Psoas muscle (tissue), 8 donors: ENCODE measurements around the gene AMZ1. TPM values are rescaled to one million over a fixed set of nuclear protein-coding genes. Genes with fewer than 3 reads are reported as not detected.
A peak's percentile ranks its signal among the peaks of the same experiment; 100 is the strongest.

Source experiments
- ATAC-seq, 4 donors: fragments of 200-7000 bp; cut with Tn5 transposase; one replicate each; pipeline ENCODE4 v1.9.1; 2020; ENCODE audit warnings: moderate library complexity in 3 of 4, mild to moderate bottlenecking in 2 of 4
- DNase-seq, 2 donors: peaks; one replicate each; pipeline ENCODE4 v3.0.0-alpha.2; 2020
- H3K27ac ChIP-seq: fragments of 200-600 bp; one replicate; pipeline ENCODE4 v1.8.0; 2022
- H3K27me3 ChIP-seq, 3 donors: fragments of 200-600 bp in 1 of 3; one replicate each; pipeline versions ENCODE4 v1.6.1 to v1.8.0; 2013 to 2022; ENCODE audit warnings: low read length in 2 of 3, mild to moderate bottlenecking in 2 of 3, moderate library complexity in 1 of 3; ENCODE audit not compliant: insufficient read depth in 3 of 3
- H3K36me3 ChIP-seq, 2 donors: fragments of 200-600 bp in 1 of 2; one replicate each; pipeline versions ENCODE4 v1.6.1 to v1.8.0; 2013 to 2022; ENCODE audit warnings: low read depth in 1 of 2, mild to moderate bottlenecking in 1 of 2, moderate library complexity in 1 of 2; ENCODE audit not compliant: insufficient read depth in 1 of 2
- H3K4me1 ChIP-seq: fragments of 200-600 bp; one replicate; pipeline ENCODE4 v1.8.0; 2022
- H3K4me3 ChIP-seq: fragments of 200-600 bp; one replicate; pipeline ENCODE4 v1.8.0; 2022; ENCODE audit warnings: mild to moderate bottlenecking
- H3K9me3 ChIP-seq: fragments of 200-600 bp; one replicate; pipeline ENCODE4 v1.8.0; 2022
- WGBS, 3 donors: extraction: QIAGEN DNeasy Blood & Tissue Kit; methylation state at CpG; one replicate each; pipeline versions ENCODE4 v1.1.6 to v1.1.7; 2013; 5-methylcytosine and 5-hydroxymethylcytosine counted together
- intact Hi-C, 2 donors: fragments of 100-400 bp; cut with DNase I; formaldehyde crosslinking; loops; one replicate each; pipeline versions ENCODE4 v1.11.0 to v1.14.2; 2022
- polyA plus RNA-seq, 3 donors: library from polyadenylated mRNA; stranded (reverse); fragments of 200-250 nt; gene quantifications; one replicate each; pipeline ENCODE4 v1.2.3, GENCODE V29; 2013
- total RNA-seq, 4 donors: library from RNA; stranded (reverse); fragmentation: NEBNext Ultra II Directional in 2 of 4; extraction: Animal tissue kit (Norgen Biotek cat#: 25700) in 2 of 4; gene quantifications; one replicate each; pipeline versions ENCODE4 v1.2.1 to v1.2.4, GENCODE V29; 2021 to 2023
- TF ChIP-seq, protein P1 (sequence below): fragments of 200-600 bp; IDR thresholded peaks from one replicate; pipeline ENCODE4 v1.8.0; 2022; ENCODE audit warnings: antibody characterized with exemption
- donor health status: healthy with polysubstance abuse.
- donor health status: DM: no; HTN: no; CAD: no; lungs with moderate emphysema.
- donor health status: Bipolar disorder and iron deficiency.
- donor health status: healthy.
- donor health status: DM: yes; HTN: yes; CAD: no.
- donor health status: DM: no; HTN: no; CAD: no.
- donor health status: DM: no; HTN: no; CAD: no.
- donor health status: DM: yes; HTN: yes; CAD: no.

Gene AMZ1
- total and polyA plus RNA-seq, 7 donors: 0.03 TPM; not detected in 6

DNA sequence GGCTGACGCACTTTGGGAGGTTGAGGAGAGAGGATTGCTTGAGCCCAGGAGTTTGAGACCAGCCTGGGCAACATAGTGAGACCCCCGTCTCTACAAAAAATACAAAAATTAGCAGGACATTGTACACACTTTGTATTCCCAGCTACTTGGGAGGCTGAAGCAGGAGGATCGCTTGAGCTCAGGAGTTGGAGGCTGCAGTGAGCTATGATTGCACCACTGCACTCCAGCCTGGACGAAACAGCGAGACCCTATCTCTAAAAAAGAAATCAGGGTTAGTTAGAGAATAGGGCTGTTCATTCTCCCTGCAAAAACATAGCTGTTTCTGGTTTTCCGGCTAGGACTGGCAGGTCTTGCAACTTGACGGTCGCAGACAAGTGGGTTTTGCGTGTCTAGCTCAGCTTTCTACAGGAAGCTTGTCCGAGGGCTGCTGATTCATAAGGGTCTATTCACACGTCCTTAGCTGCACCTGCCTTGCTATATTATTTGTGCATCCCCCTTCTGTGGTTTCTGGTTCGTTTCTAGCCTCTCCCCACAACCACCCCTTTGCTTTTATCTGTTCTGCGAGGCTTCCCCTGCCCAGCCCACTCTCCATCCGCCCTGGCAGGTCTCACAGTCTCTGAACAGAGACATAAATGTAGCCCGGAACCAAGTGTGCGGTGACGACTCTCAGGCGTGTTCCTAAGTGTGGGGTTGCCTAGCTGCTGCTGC is 10.7 kb downstream of the AMZ1 start:
- ATAC-seq: no peak
- Histone ChIP-seq H3K27ac (no peak overlapping the region), H3K4me1 (no peaks in the 10 kb centered on the region), H3K4me3 (no peak overlapping the region), H3K27me3 (peaks cover 0 to 19% (median 2%) of the 10 kb centered on the region in 3 donors), H3K9me3 (no peaks in the 10 kb centered on the region), H3K36me3 (no peaks in the 10 kb centered on the region)
- TF ChIP-seq, protein P1, sequence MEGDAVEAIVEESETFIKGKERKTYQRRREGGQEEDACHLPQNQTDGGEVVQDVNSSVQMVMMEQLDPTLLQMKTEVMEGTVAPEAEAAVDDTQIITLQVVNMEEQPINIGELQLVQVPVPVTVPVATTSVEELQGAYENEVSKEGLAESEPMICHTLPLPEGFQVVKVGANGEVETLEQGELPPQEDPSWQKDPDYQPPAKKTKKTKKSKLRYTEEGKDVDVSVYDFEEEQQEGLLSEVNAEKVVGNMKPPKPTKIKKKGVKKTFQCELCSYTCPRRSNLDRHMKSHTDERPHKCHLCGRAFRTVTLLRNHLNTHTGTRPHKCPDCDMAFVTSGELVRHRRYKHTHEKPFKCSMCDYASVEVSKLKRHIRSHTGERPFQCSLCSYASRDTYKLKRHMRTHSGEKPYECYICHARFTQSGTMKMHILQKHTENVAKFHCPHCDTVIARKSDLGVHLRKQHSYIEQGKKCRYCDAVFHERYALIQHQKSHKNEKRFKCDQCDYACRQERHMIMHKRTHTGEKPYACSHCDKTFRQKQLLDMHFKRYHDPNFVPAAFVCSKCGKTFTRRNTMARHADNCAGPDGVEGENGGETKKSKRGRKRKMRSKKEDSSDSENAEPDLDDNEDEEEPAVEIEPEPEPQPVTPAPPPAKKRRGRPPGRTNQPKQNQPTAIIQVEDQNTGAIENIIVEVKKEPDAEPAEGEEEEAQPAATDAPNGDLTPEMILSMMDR: no peak
- 67 to 72% (median 69%) methylated on average over 18 of the region's 18 CpGs for WGBS, 3 donors
- DNase-seq: no peak
- intact Hi-C loops: no loop called here

DNA sequence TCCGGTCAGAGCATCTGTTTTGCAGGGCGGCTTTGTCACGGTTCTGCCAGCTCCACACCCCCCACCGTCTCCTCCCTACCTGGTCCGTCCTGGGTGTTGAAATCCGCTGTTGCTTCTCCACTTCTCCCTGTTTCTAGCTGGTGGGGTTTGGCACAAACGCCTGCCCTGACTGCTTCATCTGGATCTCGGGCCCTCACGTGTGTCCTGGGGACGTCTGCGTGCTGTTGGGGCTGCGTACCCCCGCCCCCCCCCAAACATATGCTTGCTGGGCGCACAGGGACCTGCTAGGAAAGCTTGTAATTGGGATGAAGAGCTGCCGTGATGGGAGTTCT is 11.3 kb downstream of the AMZ1 start:
- 74 to 80% (median 78%) methylated on average over 15 of the region's 15 CpGs for WGBS, 3 donors
- no peak for ATAC-seq
- intact Hi-C loops: no loop called here
- Histone ChIP-seq H3K4me3 (no peak overlapping the region), H3K27ac (no peak overlapping the region), H3K27me3 (peaks cover 0 to 19% (median 2%) of the 10 kb centered on the region in 3 donors), H3K9me3 (no peaks in the 10 kb centered on the region), H3K4me1 (no peaks in the 10 kb centered on the region), H3K36me3 (no peaks in the 10 kb centered on the region)
- TF ChIP-seq, protein P1: no peak
- no peak for DNase-seq

DNA sequence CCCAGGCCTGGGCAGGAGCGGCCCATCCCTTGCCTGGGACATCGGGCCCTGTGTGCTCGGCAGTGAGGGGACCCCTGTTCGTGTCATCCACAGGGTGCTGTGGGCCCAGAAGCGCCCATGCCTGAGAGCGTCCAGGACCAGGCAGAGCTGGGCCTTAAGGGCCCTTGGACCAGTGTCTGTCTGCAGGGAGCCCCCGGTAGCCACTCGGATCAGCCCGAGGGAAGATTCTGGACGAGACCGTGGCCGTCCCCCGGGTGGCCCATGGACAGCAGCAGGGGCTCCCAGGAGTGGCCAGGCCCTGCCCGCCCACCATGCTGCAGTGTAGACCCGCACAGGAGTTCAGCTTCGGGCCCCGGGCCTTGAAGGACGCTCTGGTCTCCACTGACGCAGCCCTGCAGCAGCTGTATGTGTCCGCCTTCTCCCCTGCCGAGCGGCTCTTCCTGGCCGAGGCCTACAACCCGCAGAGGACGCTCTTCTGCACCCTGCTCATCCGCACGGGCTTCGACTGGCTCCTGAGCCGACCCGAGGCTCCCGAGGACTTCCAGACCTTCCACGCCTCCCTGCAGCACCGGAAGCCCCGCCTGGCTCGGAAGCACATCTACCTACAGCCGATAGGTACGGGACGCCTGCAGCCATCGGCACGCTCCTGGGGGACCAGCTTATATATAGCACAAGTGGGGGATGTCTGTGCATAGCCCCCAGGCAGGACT is 12.3 kb downstream of the AMZ1 start:
- DNase-seq (no peak), ATAC-seq (no peak)
- 90 to 93% (median 90%) methylated on average over 40 of the region's 40 CpGs for WGBS, 3 donors
- H3K36me3 ChIP-seq: no peaks in the 10 kb centered on the region
- no peak overlapping the region for H3K27ac ChIP-seq
- no peak overlapping the region for H3K4me3 ChIP-seq
- TF ChIP-seq, protein P1: no peak
- no peaks in the 10 kb centered on the region for H3K9me3 ChIP-seq
- H3K4me1 ChIP-seq: no peaks in the 10 kb centered on the region
- intact Hi-C loops: no loop called here
- H3K27me3 ChIP-seq: peaks cover 0 to 22% (median 2%) of the 10 kb centered on the region in 3 donors

- no peak overlapping the region for H3K4me3 ChIP-seq
- no peak overlapping the region for H3K27ac ChIP-seq
- ATAC-seq (peak; percentile 6 to 23 (median 19)), DNase-seq (no peak)
- peaks cover 0 to 22% (median 2%) of the 10 kb centered on the region in 3 donors for H3K27me3 ChIP-seq
- TF ChIP-seq, protein P1: no peak
- WGBS, 3 donors: 35 to 50% (median 42%) methylated on average over 16 to 17 of the region's 17 CpGs
- H3K9me3 ChIP-seq: no peaks in the 10 kb centered on the region
- intact Hi-C loops: no loop called here
- no peaks in the 10 kb centered on the region for H3K36me3 ChIP-seq
- no peaks in the 10 kb centered on the region for H3K4me1 ChIP-seq
Measured at GRCh38 chr7:2701424-2701823, 13.4 kb downstream of the AMZ1 start.
